Testis (tissue), 3 donors: ENCODE measurements around the gene MEI4. TPM values are rescaled to one million over a fixed set of nuclear protein-coding genes. Genes with fewer than 3 reads are reported as not detected.

Experiments used
- DNase-seq: peaks from one replicate; pipeline ENCODE4 v3.0.0-alpha.2; 2019
- H3K27ac ChIP-seq, 2 donors: fragments of 200-600 bp; sonication (generic); one replicate each; pipeline ENCODE4 v1.5.1; 2019
- H3K27me3 ChIP-seq: fragments of 200-600 bp; sonication (generic); one replicate; pipeline ENCODE4 v1.5.1; 2019
- H3K36me3 ChIP-seq: fragments of 200-600 bp; sonication (generic); one replicate; pipeline ENCODE4 v1.5.1; 2017; ENCODE audit warnings: low read depth; ENCODE audit errors: missing control alignments
- H3K4me1 ChIP-seq: fragments of 200-600 bp; sonication (generic); one replicate; pipeline ENCODE4 v1.5.1; 2019
- H3K4me3 ChIP-seq, 2 donors: fragments of 200-600 bp; sonication (generic); one replicate each; pipeline ENCODE4 v1.5.1; 2017 to 2019
- H3K9me3 ChIP-seq: fragments of 200-600 bp; sonication (generic); one replicate; pipeline ENCODE4 v1.5.1; 2017
- CTCF ChIP-seq, 3 experiments: fragments of 450-650 bp in 2 of 3; fragments of 200-600 bp in 1 of 3; sonication (generic) in 1 of 3; IDR thresholded peaks; one replicate each; pipeline ENCODE4 v1.5.1; 2016 to 2019; ENCODE audit warnings: antibody characterized with exemption in 3 of 3, mild to moderate bottlenecking in 2 of 3, moderate library complexity in 1 of 3
- POLR2A ChIP-seq: fragments of 450-650 bp; IDR thresholded peaks from one replicate; pipeline ENCODE4 v1.6.1; 2017; ENCODE audit warnings: antibody characterized with exemption, mild to moderate bottlenecking, moderate library complexity
- WGBS, 2 donors: methylation state at CpG; one replicate each; pipeline ENCODE4 v1.1.5; 2018; 5-methylcytosine and 5-hydroxymethylcytosine counted together
- intact Hi-C: fragments of 100-400 bp; cut with DNase I; formaldehyde crosslinking; loops from one replicate; pipeline ENCODE4 v1.15.1; 2023; ENCODE audit warnings: low total_unique reads
- polyA plus RNA-seq: library from polyadenylated mRNA; stranded (reverse); fragments of 350-450 nt; fragmentation: Illumina TruSeq; extraction: RNeasy Lipid Tissue Mini Kit (QIAGEN cat#74804); gene quantifications from one replicate; pipeline ENCODE4 v1.2.3, GENCODE V29; 2014; ENCODE audit warnings: low read depth, low replicate concordance; ENCODE audit not compliant: insufficient read depth
- total RNA-seq, 2 donors: library from RNA; depleted of rRNA; stranded (reverse); fragments of >200 nt; gene quantifications; one replicate each; pipeline ENCODE4 v1.2.3, GENCODE V29; 2016

MEI4 gene
- total and polyA plus RNA-seq, 3 donors from 2014 or later = 6.3 to 7.3 (median 6.9) TPM

DNA sequence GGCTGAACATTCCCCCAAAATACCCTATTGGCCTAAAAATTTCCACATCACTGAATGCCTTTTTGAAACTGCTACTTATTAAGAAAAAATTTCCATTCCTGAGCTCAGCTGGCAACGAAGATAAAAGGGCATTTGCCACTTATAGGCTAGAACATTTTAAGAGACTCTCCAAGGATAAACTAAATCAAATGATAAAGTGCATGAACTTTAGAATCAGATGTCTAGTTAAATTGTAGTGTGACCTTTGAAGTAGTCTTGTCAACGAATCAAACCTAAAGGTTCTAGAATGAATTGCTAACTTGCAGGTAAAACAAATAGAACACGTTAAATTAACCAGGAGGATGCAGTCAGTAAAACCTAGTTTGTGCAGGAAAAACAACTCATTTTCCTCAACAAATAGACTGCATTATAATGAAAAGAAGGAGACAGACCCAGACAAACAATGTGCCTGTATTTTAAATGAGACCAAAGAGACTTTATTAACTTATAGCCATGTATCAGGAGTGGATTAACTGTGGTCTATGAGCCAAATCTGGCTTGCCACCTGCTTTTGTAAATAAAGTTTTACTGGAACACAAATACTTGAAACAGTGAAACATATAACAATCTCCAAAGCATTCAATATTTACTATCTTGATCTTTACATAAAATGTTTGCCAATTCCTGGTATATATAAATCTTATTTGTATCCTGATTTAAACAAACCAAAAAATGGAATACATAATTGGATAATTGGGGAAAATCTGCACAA lies 184.4 kb downstream of the MEI4 start:
- DNase-seq = no peak

GRCh38 chr6:77839292-77839691 lies 186.5 kb downstream of the MEI4 start:
- Histone ChIP-seq H3K36me3 (no peaks in the 10 kb centered on the region), H3K27ac (no peak overlapping the region), H3K27me3 (no peaks in the 10 kb centered on the region), H3K4me1 (no peaks in the 10 kb centered on the region), H3K4me3 (no peak overlapping the region), H3K9me3 (no peaks in the 10 kb centered on the region)
- DNase-seq = no peak
- intact Hi-C loops = no loop called here
- 85 to 91% methylated on average over 2 of the region's 2 CpGs for WGBS, 2 donors
- TF ChIP-seq CTCF (IDR thresholded peaks at IDR 0.05) (no peak), POLR2A (no peak)

More for the DNA sequence above, 184.4 kb downstream of the MEI4 start:
- Histone ChIP-seq H3K27me3 (no peaks in the 10 kb centered on the region), H3K4me3 (no peak overlapping the region), H3K36me3 (no peaks in the 10 kb centered on the region), H3K27ac (no peak overlapping the region), H3K4me1 (no peaks in the 10 kb centered on the region), H3K9me3 (no peaks in the 10 kb centered on the region)
- TF ChIP-seq CTCF (IDR thresholded peaks at IDR 0.05) = no peak
- no peak for TF ChIP-seq POLR2A
- intact Hi-C loops = no loop called here
- WGBS, 2 donors = 61 to 67% methylated on average over 3 of the region's 3 CpGs

GRCh38 chr6:77844822-77845221 lies 192.0 kb downstream of the MEI4 start:
- Histone ChIP-seq H3K27me3 (no peaks in the 10 kb centered on the region), H3K36me3 (no peaks in the 10 kb centered on the region), H3K4me3 (no peak overlapping the region), H3K4me1 (no peaks in the 10 kb centered on the region), H3K27ac (no peak overlapping the region), H3K9me3 (no peaks in the 10 kb centered on the region)
- WGBS, 2 donors = 76% methylated on average over 3 of the region's 3 CpGs
- intact Hi-C loops = no loop called here
- DNase-seq = no peak
- TF ChIP-seq POLR2A = no peak
- no peak for TF ChIP-seq CTCF (IDR thresholded peaks at IDR 0.05)

- H3K4me3 ChIP-seq = no peak overlapping the region
- no peaks in the 10 kb centered on the region for H3K9me3 ChIP-seq
- DNase-seq = no peak
- TF ChIP-seq CTCF (IDR thresholded peaks at IDR 0.05) = no peak
- no peak for TF ChIP-seq POLR2A
- H3K27me3 ChIP-seq = no peaks in the 10 kb centered on the region
- H3K36me3 ChIP-seq = no peaks in the 10 kb centered on the region
- intact Hi-C loops = no loop called here
- no peaks in the 10 kb centered on the region for H3K4me1 ChIP-seq
- no peak overlapping the region for H3K27ac ChIP-seq
These were observed 200.6 kb downstream of the MEI4 start for GRCh38 chr6:77853401-77853800.

DNA sequence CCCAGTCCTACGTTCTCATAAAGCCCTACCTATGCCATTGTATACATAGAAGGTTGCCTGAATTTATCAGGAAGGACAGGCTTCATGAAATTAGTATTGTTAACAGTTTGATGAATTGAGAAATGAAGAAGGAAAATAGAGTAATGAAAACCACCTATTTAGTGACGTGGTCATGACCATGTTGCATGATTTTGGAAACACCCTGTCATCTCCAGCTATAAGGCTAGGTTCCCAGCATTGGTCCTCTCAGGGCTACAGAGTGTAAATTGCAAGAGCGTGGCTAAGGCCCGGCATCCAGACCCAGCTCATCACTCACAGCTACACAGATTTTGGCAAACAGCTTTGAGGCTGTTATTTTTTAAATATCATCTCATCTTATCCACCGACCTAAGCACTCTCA lies 203.6 kb downstream of the MEI4 start:
- WGBS, 2 donors = 68 to 80% methylated on average over 5 of the region's 5 CpGs
- TF ChIP-seq POLR2A (no peak), CTCF (IDR thresholded peaks at IDR 0.05) (no peak)
- no peak for DNase-seq
- Histone ChIP-seq H3K9me3 (no peaks in the 10 kb centered on the region), H3K27me3 (no peaks in the 10 kb centered on the region), H3K4me1 (no peaks in the 10 kb centered on the region), H3K4me3 (no peak overlapping the region), H3K36me3 (no peaks in the 10 kb centered on the region), H3K27ac (no peak overlapping the region)
- intact Hi-C loops = no loop called here
